Fibroblast of the conjunctiva (primary cell): ENCODE measurements around the gene STIP1.

ENCODE experiments used
- DNase-seq: peaks from one replicate; pipeline ENCODE4 v3.0.0-alpha.2; 2010; ENCODE audit warnings: low read depth

Gene STIP1

DNA sequence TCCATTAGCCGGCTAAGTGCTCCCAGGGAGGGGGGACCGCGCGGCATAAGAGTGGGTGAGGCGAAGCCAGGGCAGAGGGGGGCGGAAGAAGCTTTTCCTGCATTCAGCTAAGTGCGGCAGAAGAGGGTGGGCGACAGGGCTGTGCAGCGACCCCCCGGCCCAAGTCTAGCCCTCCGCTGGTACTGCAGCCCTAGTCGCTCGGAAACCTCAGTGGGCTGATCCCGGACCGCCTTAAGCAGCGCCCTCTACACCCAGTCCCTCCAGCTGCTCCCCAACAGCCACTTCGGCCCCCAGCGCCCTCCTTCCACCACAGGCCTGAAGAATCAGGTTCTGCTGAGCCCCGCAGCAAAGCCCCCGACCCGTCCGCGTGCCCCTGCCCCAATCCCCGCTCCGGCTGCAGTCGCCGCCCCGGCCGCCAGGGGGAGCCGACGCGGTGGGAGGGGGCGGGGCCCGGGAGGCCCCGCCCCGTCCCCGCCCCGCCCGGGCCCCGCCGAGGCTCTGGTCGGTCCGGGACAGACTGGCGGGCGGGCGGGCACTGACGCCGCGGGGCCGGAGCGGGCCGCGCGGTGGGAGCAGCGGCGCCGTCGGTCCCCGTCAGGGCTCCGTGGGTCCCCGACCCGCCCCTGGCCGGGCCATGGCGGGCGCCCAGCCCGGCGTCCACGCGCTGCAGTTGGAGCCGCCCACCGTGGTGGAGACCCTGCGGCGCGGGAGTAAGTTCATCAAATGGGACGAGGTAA lies 65.2 kb downstream of the STIP1 start, which contains the start of gene PLCB3:
TSS of gene PLCB3 (plus strand) at position 515 of the 737 bp plus-strand sequence. CDS start at position 635, 120 bp downstream.
- no peak for DNase-seq

DNA sequence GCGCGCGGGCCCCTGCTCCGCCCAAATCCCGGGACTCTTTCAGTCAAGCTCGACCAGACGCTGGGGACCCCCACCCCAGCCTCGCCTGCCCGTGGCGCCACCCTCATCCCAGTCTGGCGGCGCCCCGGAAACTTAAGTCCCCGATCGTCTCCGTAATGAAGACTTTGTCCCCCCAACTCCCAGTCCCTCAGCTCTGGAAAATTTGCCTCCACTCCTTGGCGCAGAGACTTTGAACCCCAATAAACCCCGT lies 65.7 kb downstream of the STIP1 start:
- DNase-seq, result no peak

DNA sequence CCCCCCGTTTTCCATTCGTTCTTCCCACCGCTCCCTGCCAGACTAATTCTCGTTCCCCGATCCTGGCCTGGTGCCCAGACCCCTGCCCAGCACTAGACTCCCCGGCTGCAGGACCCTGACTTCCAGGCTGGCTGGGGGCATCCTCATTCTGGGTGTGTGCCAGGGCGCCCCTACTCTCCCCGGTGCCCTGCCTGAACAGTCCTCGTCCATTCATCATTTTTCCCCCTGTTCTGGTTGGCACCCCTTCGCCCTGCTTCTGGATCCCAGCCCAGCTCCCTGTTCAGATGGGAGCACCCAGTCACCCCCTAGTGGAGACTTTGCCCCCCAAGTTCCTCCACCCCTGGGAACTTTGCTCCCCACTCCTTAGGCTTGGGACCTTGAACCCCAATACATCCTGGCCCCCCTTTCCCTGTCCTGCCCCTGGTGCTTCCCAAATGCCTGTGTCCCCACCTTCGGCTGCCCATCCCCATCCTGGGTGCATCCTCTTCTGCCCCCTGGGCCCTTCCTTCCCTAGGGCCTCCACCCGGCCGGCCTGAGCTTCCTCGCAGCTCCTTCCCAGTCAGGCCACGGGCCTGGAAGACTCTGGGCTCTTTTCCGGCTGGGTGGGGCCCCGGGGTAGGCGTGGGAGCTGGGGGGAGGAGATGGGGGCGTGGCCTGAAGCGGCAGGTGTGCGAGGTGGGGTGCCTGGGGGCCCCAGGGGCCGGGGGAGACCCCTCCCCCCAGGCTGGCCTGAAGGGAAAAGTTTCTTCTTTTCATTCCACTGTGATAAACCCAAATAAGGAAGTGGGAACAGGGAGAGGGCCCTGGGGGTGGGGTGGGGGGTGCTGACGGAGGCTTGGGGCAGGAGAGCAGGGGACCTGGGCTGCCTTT lies 66.3 kb downstream of the STIP1 start:
- DNase-seq, result no peak

DNA sequence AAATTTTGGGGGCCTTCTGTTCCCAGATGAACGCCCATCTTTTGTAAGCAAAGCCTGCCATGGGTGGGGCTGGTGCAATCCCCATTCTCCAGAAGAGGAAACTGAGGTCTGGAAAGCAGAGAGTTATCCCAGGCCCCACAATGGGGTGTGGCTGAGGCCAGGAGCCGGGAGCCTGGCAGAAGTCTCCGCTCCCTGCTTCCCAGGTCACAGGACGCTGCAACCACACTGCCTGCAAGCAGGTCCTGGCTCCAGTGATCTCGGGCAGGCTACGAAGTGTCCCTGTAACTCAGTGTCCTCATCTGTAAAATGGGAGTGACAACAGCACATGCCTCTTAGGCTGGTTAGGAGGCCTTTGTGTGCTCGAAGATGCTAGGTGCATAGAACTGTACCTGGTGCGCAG lies 67.1 kb downstream of the STIP1 start:
- no peak for DNase-seq

DNA sequence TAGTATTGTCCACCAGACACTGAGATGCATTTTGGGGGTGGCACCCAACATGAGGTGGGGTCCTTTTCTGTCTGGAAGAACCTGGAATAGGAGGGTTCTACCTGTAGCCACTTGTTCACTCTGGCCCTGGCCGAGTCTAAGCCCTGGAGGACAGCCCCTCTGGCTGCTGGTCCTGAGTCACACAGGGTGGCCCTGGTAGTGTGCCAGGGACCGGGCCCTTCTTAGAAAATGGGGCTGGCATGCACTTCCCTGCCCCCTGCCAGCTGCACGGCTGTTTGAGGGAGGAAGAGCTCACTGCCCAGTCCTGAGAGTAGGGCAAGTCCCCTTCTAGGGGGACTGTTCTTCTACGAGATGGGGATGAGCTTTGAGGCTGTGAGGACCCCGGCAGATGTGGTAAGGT lies 67.5 kb downstream of the STIP1 start:
- DNase-seq, result no peak
